B cell (primary cell): ENCODE measurements around the gene DNAJC3.

Experiments used
- CTCF ChIP-seq: fragments of 200-600 bp; IDR thresholded peaks from one replicate; pipeline ENCODE4 v1.8.0; 2022; ENCODE audit warnings: antibody characterized with exemption, mild to moderate bottlenecking
- EZH2 ChIP-seq: IDR thresholded peaks from 2 replicates; pipeline ENCODE4 v1.6.1; 2012; ENCODE audit warnings: borderline replicate concordance, low read depth, mild to moderate bottlenecking, moderate library complexity, low read length; ENCODE audit not compliant: insufficient read depth, poor library complexity, severe bottlenecking

GRCh38 chr13:95800436-95800835 lies 123.5 kb downstream of the DNAJC3 start:
- TF ChIP-seq CTCF (no peak), EZH2 (no peak)
